ENCODE data around the gene RFPL2. TPM values are rescaled to one million over a fixed set of nuclear protein-coding genes. Genes with fewer than 3 reads are reported as not detected.

Gene RFPL2
- total RNA-seq, 1 experiment from 2014 or later: not detected

- H3K27ac Mint-ChIP-seq (ENCODE audit: unreplicated experiment): no peak overlapping the region
- peaks cover 7% of the 10 kb centered on the region for H3K27me3 Mint-ChIP-seq (ENCODE audit: insufficient read depth, unreplicated experiment)
- intact Hi-C loops (cut with micrococcal nuclease; ENCODE audit: unreplicated experiment): no loop called here
- Histone ChIP-seq H3K9me3 (no peaks in the 10 kb centered on the region), H3K36me3 (ENCODE audit: control insufficient read depth, insufficient read depth, low read length) (no peaks in the 10 kb centered on the region), H3K27me3 (replicated peaks; ENCODE audit: control insufficient read depth, insufficient read depth, low read length) (no peaks in the 10 kb centered on the region), H3K4me3 (ENCODE audit: low read depth, low read length) (no peak overlapping the region), H3K4me1 (no peaks in the 10 kb centered on the region)
- no peak for DNase-seq
- ChIA-PET CTCF (no interaction called here), POLR2A (no interaction called here)
- H3K9me3 Mint-ChIP-seq (ENCODE audit: unreplicated experiment): no peaks in the 10 kb centered on the region
- no peak overlapping the region for H3K4me3 Mint-ChIP-seq (ENCODE audit: unreplicated experiment)
- no peak for TF ChIP-seq CTCF (IDR thresholded peaks at IDR 0.05; ENCODE audit: insufficient read depth in 1 of 2, low read depth in 1 of 2, low read length in 1 of 2, severe bottlenecking in 1 of 2, unreplicated experiment in 1 of 2)
- no TSS peak for BruUV-seq (replicated peaks)
- H3K36me3 Mint-ChIP-seq (ENCODE audit: insufficient read depth, unreplicated experiment): no peaks in the 10 kb centered on the region
- H3K4me1 Mint-ChIP-seq (ENCODE audit: low read depth, unreplicated experiment): no peaks in the 10 kb centered on the region
Measured at GRCh38 chr22:32217465-32217864, 12.6 kb upstream of the RFPL2 start.

GRCh38 chr22:32216911-32217310 is 12.0 kb upstream of the RFPL2 start:
- H3K9me3 ChIP-seq: no peaks in the 10 kb centered on the region
- Mint-ChIP-seq H3K9me3 (ENCODE audit: unreplicated experiment) (no peaks in the 10 kb centered on the region), H3K4me1 (ENCODE audit: low read depth, unreplicated experiment) (no peaks in the 10 kb centered on the region), H3K36me3 (ENCODE audit: insufficient read depth, unreplicated experiment) (no peaks in the 10 kb centered on the region), H3K4me3 (ENCODE audit: unreplicated experiment) (no peak overlapping the region), H3K27ac (ENCODE audit: unreplicated experiment) (no peak overlapping the region), H3K27me3 (ENCODE audit: insufficient read depth, unreplicated experiment) (peaks cover 7% of the 10 kb centered on the region)
- BruUV-seq (replicated peaks): no TSS peak
- no peak for TF ChIP-seq CTCF (IDR thresholded peaks at IDR 0.05; ENCODE audit: insufficient read depth in 1 of 2, low read depth in 1 of 2, low read length in 1 of 2, severe bottlenecking in 1 of 2, unreplicated experiment in 1 of 2)
- H3K4me3 ChIP-seq (ENCODE audit: low read depth, low read length): no peak overlapping the region
- no peaks in the 10 kb centered on the region for H3K27me3 ChIP-seq (replicated peaks; ENCODE audit: control insufficient read depth, insufficient read depth, low read length)
- POLR2A ChIA-PET: no interaction called here
- CTCF ChIA-PET: no interaction called here
- no peaks in the 10 kb centered on the region for H3K4me1 ChIP-seq
- DNase-seq: no peak
- no peaks in the 10 kb centered on the region for H3K36me3 ChIP-seq (ENCODE audit: control insufficient read depth, insufficient read depth, low read length)
- intact Hi-C loops (cut with micrococcal nuclease; ENCODE audit: unreplicated experiment): no loop called here

GRCh38 chr22:32211011-32211410 is 6.1 kb upstream of the RFPL2 start:
- H3K4me1 ChIP-seq: no peaks in the 10 kb centered on the region
- H3K4me3 Mint-ChIP-seq (ENCODE audit: unreplicated experiment): no peak overlapping the region
- H3K9me3 Mint-ChIP-seq (ENCODE audit: unreplicated experiment): no peaks in the 10 kb centered on the region
- POLR2A ChIA-PET: no interaction called here
- H3K4me3 ChIP-seq (ENCODE audit: low read depth, low read length): no peak overlapping the region
- no peaks in the 10 kb centered on the region for H3K27me3 ChIP-seq (replicated peaks; ENCODE audit: control insufficient read depth, insufficient read depth, low read length)
- H3K4me1 Mint-ChIP-seq (ENCODE audit: low read depth, unreplicated experiment): peaks cover 6% of the 10 kb centered on the region
- intact Hi-C loops (cut with micrococcal nuclease; ENCODE audit: unreplicated experiment): no loop called here
- no peak for DNase-seq
- H3K36me3 Mint-ChIP-seq (ENCODE audit: insufficient read depth, unreplicated experiment): no peaks in the 10 kb centered on the region
- H3K27ac Mint-ChIP-seq (ENCODE audit: unreplicated experiment): no peak overlapping the region
- TF ChIP-seq CTCF (IDR thresholded peaks at IDR 0.05; ENCODE audit: insufficient read depth in 1 of 2, low read depth in 1 of 2, low read length in 1 of 2, severe bottlenecking in 1 of 2, unreplicated experiment in 1 of 2): no peak
- no peaks in the 10 kb centered on the region for H3K36me3 ChIP-seq (ENCODE audit: control insufficient read depth, insufficient read depth, low read length)
- H3K27me3 Mint-ChIP-seq (ENCODE audit: insufficient read depth, unreplicated experiment): peaks cover 4% of the 10 kb centered on the region
- H3K9me3 ChIP-seq: no peaks in the 10 kb centered on the region
- BruUV-seq (replicated peaks): no TSS peak
- CTCF ChIA-PET: interaction anchor here (0.6 kb wide), 1 partner anchor 1826 kb away, joined by 5 read pairs; no protein-coding TSS in a partner anchor
